Common myeloid progenitor, CD34-positive (primary cell): ENCODE measurements around the gene RUNX1.

Experiments
- CTCF ChIA-PET: fragments of 350-600 bp; sonication (Branson Sonifier 250); formaldehyde crosslinking; loops from one replicate; lab custom pipeline; 2021; ENCODE audit warnings: antibody characterized with exemption; lab: Charles Lee
- POLR2A ChIA-PET: fragments of 350-600 bp; sonication (Branson Sonifier 250); formaldehyde crosslinking; loops from one replicate; lab custom pipeline; 2021; ENCODE audit warnings: antibody characterized with exemption; lab: Charles Lee
- DNase-seq, 3 donors: peaks; one replicate each; pipeline versions ENCODE4 v3.0.0 to v3.0.0-alpha.2; 2013
- H3K27ac ChIP-seq, 2 experiments: 1 replicate in 1 of 2; 2 replicates in 1 of 2; pipeline ENCODE4 v1.7.0; 2013; ENCODE audit warnings: inconsistent platforms in 2 of 2, low read length in 2 of 2, mild to moderate bottlenecking in 2 of 2, low read depth in 1 of 2, moderate library complexity in 1 of 2; ENCODE audit not compliant: severe bottlenecking in 2 of 2, insufficient read depth in 1 of 2, poor library complexity in 1 of 2
- H3K27me3 ChIP-seq, 5 experiments: replicated peaks in 2 of 5; 1 replicate in 3 of 5; 2 replicates in 2 of 5; pipeline versions ENCODE4 v1.6.1 to v1.7.0; 2013; ENCODE audit warnings: low read length in 4 of 5, mild to moderate bottlenecking in 2 of 5, moderate library complexity in 2 of 5, inconsistent platforms in 1 of 5; ENCODE audit not compliant: insufficient read depth in 5 of 5, control insufficient read depth in 4 of 5
- H3K36me3 ChIP-seq, 4 experiments: 1 replicate in 2 of 4; 2 replicates in 2 of 4; pipeline versions ENCODE4 v1.6.1 to v1.7.0; 2013; ENCODE audit warnings: low read length in 3 of 4, control low read depth in 1 of 4, mild to moderate bottlenecking in 1 of 4; ENCODE audit not compliant: control insufficient read depth in 4 of 4, insufficient read depth in 4 of 4
- H3K4me1 ChIP-seq, 4 experiments: 1 replicate in 3 of 4; 2 replicates in 1 of 4; pipeline versions ENCODE4 v1.6.1 to v1.7.1; 2013; ENCODE audit warnings: low read length in 3 of 4, mild to moderate bottlenecking in 3 of 4, control low read depth in 1 of 4, inconsistent platforms in 1 of 4, moderate library complexity in 1 of 4; ENCODE audit not compliant: control insufficient read depth in 4 of 4, insufficient read depth in 4 of 4; ENCODE audit errors: control extremely low read depth in 1 of 4
- H3K4me3 ChIP-seq, 7 experiments: 1 replicate in 4 of 7; 2 replicates in 3 of 7; pipeline versions ENCODE4 v1.5.1 to v1.7.0; 2013; ENCODE audit warnings: mild to moderate bottlenecking in 7 of 7, low read length in 6 of 7, moderate library complexity in 6 of 7, inconsistent platforms in 2 of 7, low read depth in 2 of 7, control low read depth in 1 of 7; ENCODE audit not compliant: insufficient read depth in 4 of 7, control insufficient read depth in 1 of 7; ENCODE audit errors: extremely low read depth in 1 of 7
- H3K9me3 ChIP-seq, 5 experiments: 1 replicate in 4 of 5; 2 replicates in 1 of 5; pipeline versions ENCODE4 v1.6.1 to v1.7.1; 2013; ENCODE audit warnings: low read length in 4 of 5, mild to moderate bottlenecking in 2 of 5, inconsistent platforms in 1 of 5, low read depth in 1 of 5, moderate library complexity in 1 of 5; ENCODE audit not compliant: control insufficient read depth in 4 of 5, insufficient read depth in 2 of 5; ENCODE audit errors: control extremely low read depth in 1 of 5
- whole genome bisulfite sequencing: methylation state at CpG from one replicate; pipeline ENCODE4 v1.1.5; 2013; ENCODE audit not compliant: insufficient coverage; 5-methylcytosine and 5-hydroxymethylcytosine counted together

Gene RUNX1

DNA sequence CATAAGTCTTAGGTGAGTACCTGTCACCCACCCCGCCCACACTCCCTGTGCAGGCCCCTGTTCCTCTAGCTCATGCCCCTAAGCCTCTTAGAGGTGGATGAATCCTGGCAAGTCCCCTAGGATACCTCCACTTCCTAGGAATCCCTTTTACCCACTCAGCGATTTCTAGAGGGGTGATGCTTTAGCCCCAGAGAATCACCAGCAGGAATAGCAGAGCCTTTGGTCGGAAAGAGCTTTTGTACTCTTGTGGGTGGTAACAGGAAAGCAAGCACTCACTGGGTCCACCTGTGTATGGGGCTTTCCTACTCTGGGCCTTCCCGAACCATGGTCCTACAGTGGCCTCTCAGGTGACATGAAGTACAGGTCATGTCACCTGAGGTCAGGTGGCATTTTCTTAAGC is 207.9 kb downstream of the RUNX1 start:
- Histone ChIP-seq H3K9me3 (no peaks in the 10 kb centered on the region), H3K36me3 (peaks cover 33 to 94% (median 70%) of the 10 kb centered on the region in 4 experiments), H3K27ac (no peak overlapping the region), H3K4me3 (no peak overlapping the region), H3K4me1 (peaks cover 2 to 28% (median 18%) of the 10 kb centered on the region in 4 experiments), H3K27me3 (no peaks in the 10 kb centered on the region)
- ChIA-PET CTCF (interaction anchor here (1.0 to 1.5 kb wide), 2 partner anchors 9 to 12 kb away, joined by 3 read pairs; no protein-coding TSS in a partner anchor), POLR2A (no interaction called here)
- WGBS: 95% methylated on average over 3 of the region's 4 CpGs
- DNase-seq: no peak

DNA sequence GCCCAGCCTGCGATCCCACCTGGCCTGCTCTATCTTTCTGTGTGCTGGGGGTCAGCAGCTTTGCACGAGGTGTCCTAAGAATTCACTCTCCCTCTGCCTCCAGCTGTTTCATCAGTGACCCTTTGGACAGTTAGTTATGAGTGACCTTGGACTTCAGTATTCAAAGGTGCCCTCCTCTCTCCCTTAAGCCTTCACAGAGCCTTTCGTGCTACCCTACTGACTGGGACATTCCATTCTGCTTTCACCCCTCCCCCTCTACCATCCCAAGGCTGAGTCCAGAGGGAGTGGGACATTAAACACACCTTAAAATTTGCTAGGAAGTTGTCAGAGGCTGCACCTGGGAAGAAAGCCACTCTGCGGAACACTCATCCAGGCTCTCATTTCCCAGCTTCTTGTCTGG is 208.4 kb downstream of the RUNX1 start:
- ChIA-PET POLR2A (no interaction called here), CTCF (interaction anchor here (1.0 to 1.5 kb wide), 2 partner anchors 10 to 12 kb away, joined by 3 read pairs; no protein-coding TSS in a partner anchor)
- H3K36me3 ChIP-seq: peaks cover 36 to 94% (median 71%) of the 10 kb centered on the region in 4 experiments
- H3K27ac ChIP-seq: no peak overlapping the region
- H3K4me1 ChIP-seq: peaks cover 6 to 28% (median 18%) of the 10 kb centered on the region in 4 experiments
- no peaks in the 10 kb centered on the region for H3K27me3 ChIP-seq
- DNase-seq: no peak
- 100% methylated on average over 4 of the region's 4 CpGs for WGBS
- H3K4me3 ChIP-seq: no peak overlapping the region
- H3K9me3 ChIP-seq: no peaks in the 10 kb centered on the region

DNA sequence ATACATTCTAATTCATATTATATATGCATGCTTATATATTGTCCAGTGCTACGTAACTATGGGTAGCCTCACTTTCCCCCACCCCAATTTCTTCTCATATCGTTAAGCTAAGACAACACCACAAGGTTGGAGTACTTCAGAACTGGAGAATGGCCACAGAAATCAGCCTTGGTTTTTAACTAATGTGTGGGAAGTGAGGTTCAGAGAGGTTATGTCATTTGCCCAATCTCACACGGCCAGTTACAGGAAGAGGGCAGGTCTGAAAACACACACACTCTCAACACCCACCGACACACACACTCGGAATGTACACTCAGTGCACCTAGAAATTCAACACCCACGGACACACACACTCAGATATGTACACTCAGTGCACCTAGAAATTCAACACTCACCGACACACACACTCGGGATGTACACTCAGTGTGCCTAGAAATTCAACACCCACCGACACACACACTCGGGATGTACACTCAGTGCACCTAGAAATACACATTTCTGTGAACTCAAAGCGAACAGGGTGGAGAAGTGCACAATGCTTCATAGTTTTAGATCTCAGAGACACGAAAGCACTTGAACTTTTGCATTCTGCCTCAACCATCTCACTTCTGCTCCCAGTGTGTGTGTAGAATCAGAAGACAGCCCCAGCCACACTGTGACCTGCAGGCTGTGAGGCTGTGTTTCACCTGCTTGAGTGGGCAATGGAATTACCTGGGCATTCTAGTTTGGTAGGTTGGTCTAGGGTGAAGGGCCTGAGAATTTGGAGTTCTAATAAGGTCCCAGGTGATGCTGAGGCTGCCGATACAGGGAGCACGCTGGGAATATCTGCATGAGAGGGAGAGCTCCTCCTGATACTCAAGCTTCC is 209.9 kb downstream of the RUNX1 start:
- Histone ChIP-seq H3K27me3 (no peaks in the 10 kb centered on the region), H3K4me1 (peaks cover 4 to 30% (median 24%) of the 10 kb centered on the region in 4 experiments), H3K9me3 (no peaks in the 10 kb centered on the region), H3K36me3 (peaks cover 31 to 95% (median 71%) of the 10 kb centered on the region in 4 experiments), H3K27ac (no peak overlapping the region), H3K4me3 (no peak overlapping the region)
- no peak for DNase-seq
- ChIA-PET CTCF (no interaction called here), POLR2A (interaction anchor here (0.6 kb wide), 1 partner anchor 361 kb away, joined by 3 read pairs; no protein-coding TSS in a partner anchor)
- WGBS: 97% methylated on average over 11 of the region's 14 CpGs

DNA sequence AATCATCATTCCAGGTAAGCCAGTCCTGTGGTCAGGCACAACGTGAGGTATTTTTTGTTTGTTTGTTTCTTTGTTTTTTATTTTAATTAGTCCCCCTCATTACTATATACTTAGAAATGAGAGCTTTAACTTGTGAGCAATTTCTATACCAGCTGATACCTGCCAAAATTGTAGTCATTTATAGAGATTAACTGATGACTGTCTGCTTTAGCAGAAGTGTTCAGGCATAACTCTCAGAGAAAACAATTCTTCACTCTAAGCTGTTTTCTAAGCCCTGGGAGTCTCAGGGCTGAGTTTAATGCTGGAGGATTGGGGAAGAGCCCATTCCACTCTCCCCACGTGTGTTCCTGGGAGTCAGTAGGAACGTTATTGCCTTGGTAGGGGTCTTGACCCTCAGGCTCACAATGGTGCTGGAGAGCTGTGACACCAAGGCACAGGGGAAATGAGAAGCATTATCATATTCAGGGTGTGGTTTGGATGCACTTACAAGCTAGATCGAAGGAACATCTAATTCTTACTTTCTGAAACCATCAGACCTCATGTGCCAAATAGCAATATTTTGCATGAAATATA is 212.1 kb downstream of the RUNX1 start:
- Histone ChIP-seq H3K4me3 (no peak overlapping the region), H3K9me3 (no peaks in the 10 kb centered on the region), H3K27ac (no peak overlapping the region), H3K4me1 (peaks cover 4 to 30% (median 24%) of the 10 kb centered on the region in 4 experiments), H3K27me3 (no peaks in the 10 kb centered on the region), H3K36me3 (peaks cover 33 to 95% (median 73%) of the 10 kb centered on the region in 4 experiments)
- ChIA-PET CTCF (interaction anchor here (1.9 kb wide), 1 partner anchor 12 kb away, joined by 4 read pairs; no protein-coding TSS in a partner anchor), POLR2A (no interaction called here)
- no peak for DNase-seq
- 100% methylated on average over 2 of the region's 4 CpGs for WGBS

DNA sequence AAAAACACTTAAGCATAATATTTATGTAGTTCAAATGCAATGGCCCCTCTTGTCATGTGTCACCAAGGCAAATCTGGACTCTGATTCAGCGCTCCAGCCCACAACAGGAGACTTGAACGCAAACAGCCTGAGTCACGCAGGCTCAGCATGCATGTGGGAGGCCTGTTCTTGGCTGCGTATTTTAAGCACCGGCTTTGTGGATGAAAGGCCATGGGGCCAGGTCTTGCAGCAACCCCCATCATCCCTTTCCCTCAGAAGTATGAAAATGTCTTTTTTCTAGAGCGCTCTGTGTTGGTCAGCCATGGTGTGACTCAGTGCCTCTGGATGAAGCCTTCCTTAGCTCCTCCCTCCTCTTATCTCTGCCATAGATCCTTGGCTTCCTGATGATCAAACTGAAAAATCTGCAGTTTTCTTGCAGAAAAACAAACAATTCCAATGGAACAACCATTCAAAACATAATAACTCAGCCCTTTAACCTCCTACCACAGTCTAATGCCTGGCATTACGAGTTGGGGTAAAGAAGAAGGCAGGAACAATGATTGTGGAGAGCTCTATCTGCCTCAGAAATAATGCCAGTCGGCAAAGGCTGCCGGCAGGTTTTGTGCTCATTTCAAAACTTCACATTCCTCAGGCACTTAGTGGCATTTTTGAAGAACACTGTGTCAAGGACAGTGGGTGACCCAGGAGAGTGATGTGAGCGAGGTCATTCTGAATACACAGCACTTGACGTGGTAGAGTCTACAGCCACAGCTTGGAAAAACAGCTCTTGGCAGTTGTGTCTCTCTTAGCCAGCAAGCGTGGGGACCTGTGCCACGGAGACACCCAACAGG is 212.8 kb downstream of the RUNX1 start:
- Histone ChIP-seq H3K27ac (no peak overlapping the region), H3K4me1 (peaks cover 4 to 30% (median 24%) of the 10 kb centered on the region in 4 experiments), H3K27me3 (no peaks in the 10 kb centered on the region), H3K9me3 (no peaks in the 10 kb centered on the region), H3K36me3 (peaks cover 33 to 95% (median 71%) of the 10 kb centered on the region in 4 experiments), H3K4me3 (no peak overlapping the region)
- ChIA-PET POLR2A (no interaction called here), CTCF (interaction anchor here (1.9 kb wide), 1 partner anchor 11 kb away, joined by 4 read pairs; no protein-coding TSS in a partner anchor)
- DNase-seq: peak in 2 of 3 donors; percentile 46 to 54
- 94% methylated on average over 9 of the region's 13 CpGs for WGBS

DNA sequence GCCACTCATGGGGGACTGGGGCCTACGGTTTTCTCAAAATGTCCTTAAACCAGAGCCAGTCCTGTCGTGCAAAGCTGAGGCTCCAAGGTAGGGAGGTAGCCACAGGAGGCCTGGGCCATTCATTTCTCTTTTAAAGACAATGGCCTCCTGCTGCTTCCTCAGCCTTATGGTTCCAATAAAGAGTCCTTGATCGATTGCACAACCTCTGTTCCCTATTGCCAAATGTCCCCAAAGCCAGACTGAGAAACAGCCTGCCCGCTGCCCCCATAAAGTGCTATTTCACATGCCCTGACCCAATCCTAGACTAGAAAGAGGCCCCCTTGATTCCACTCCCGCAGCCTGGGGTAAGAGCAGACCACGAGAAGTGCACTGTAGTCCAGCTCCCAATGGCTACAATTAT is 213.6 kb downstream of the RUNX1 start:
- no peak overlapping the region for H3K4me3 ChIP-seq
- H3K36me3 ChIP-seq: peaks cover 33 to 95% (median 70%) of the 10 kb centered on the region in 4 experiments
- POLR2A ChIA-PET: no interaction called here
- DNase-seq: peak in 2 of 3 donors; percentile 38 to 40
- CTCF ChIA-PET: interaction anchor here (1.9 kb wide), 1 partner anchor 10 kb away, joined by 4 read pairs; no protein-coding TSS in a partner anchor
- H3K9me3 ChIP-seq: no peaks in the 10 kb centered on the region
- no peak overlapping the region for H3K27ac ChIP-seq
- 68% methylated on average over 4 of the region's 6 CpGs for WGBS
- peaks cover 4 to 30% (median 24%) of the 10 kb centered on the region in 4 experiments for H3K4me1 ChIP-seq
- no peaks in the 10 kb centered on the region for H3K27me3 ChIP-seq
